GM23338 (cell line): ENCODE data around the gene GLUD1.

Source experiments
- CREB1 ChIP-seq: fragments of 250-450 bp; sonication (Bioruptor Pico); IDR thresholded peaks from 2 replicates; pipeline ENCODE4 v1.5.0; 2020; ENCODE audit warnings: low read depth, mild to moderate bottlenecking, moderate library complexity
- CTCF ChIP-seq, 2 experiments: fragments of 200-600 bp in 1 of 2; sonication (generic) in 1 of 2; conservative IDR thresholded peaks; 2 replicates each; pipeline versions ENCODE4 v1.5.1 to v1.6.1; 2016 to 2017; ENCODE audit warnings: antibody characterized with exemption in 2 of 2, low read depth in 2 of 2, mild to moderate bottlenecking in 2 of 2, moderate library complexity in 1 of 2
- EZH2 ChIP-seq: fragments of 200-600 bp; sonication (generic); IDR thresholded peaks from one replicate; pipeline ENCODE4 v1.8.0; 2017; ENCODE audit warnings: antibody characterized with exemption, mild to moderate bottlenecking, low read depth; ENCODE audit not compliant: unreplicated experiment
- EZH2phosphoT487 ChIP-seq: fragments of 200-600 bp; sonication (generic); IDR thresholded peaks from one replicate; pipeline ENCODE4 v1.8.1; 2018; ENCODE audit warnings: antibody characterized with exemption; ENCODE audit not compliant: unreplicated experiment
- JUNB ChIP-seq: IDR thresholded peaks from one replicate; pipeline ENCODE4 v1.6.1; 2016; ENCODE audit warnings: antibody characterized with exemption; ENCODE audit not compliant: unreplicated experiment
- NANOG ChIP-seq: IDR thresholded peaks from 2 replicates; pipeline ENCODE4 v1.6.1; 2016; ENCODE audit warnings: antibody characterized with exemption, borderline replicate concordance
- POLR2AphosphoS5 ChIP-seq: IDR thresholded peaks from 2 replicates; pipeline ENCODE4 v1.6.1; 2016; ENCODE audit warnings: antibody characterized with exemption, low read depth
- REST ChIP-seq: IDR thresholded peaks from one replicate; pipeline ENCODE4 v1.6.1; 2018; ENCODE audit warnings: antibody characterized with exemption; ENCODE audit not compliant: unreplicated experiment
- STAT1 ChIP-seq: IDR thresholded peaks from one replicate; pipeline ENCODE4 v1.6.1; 2016; ENCODE audit warnings: antibody characterized with exemption; ENCODE audit not compliant: unreplicated experiment
- ZNF114 ChIP-seq: fragments of 250-450 bp; sonication (Bioruptor Pico); IDR thresholded peaks from 2 replicates; pipeline ENCODE4 v1.5.0; 2020; ENCODE audit warnings: mild to moderate bottlenecking, moderate library complexity
- ZNF331 ChIP-seq: fragments of 250-450 bp; sonication (Bioruptor Pico); IDR thresholded peaks from 2 replicates; pipeline ENCODE4 v1.5.0; 2020; ENCODE audit warnings: low read depth, mild to moderate bottlenecking, moderate library complexity
- TF ChIP-seq, protein P1 (sequence below): IDR thresholded peaks from 2 replicates; pipeline ENCODE4 v1.6.1; 2016; ENCODE audit warnings: antibody characterized with exemption

- TF ChIP-seq CTCF (conservative IDR thresholded peaks at IDR 0.05; ENCODE audit: low read depth in 2 of 2) (no peak), POLR2AphosphoS5 (no peak), EZH2phosphoT487 (no peak), EZH2 (no peak), ZNF331 (CRISPR knock-in tag) (no peak), REST (no peak), NANOG (no peak), STAT1 (no peak), JUNB (no peak), ZNF114 (no peak), CREB1 (no peak)
- TF ChIP-seq, protein P1, sequence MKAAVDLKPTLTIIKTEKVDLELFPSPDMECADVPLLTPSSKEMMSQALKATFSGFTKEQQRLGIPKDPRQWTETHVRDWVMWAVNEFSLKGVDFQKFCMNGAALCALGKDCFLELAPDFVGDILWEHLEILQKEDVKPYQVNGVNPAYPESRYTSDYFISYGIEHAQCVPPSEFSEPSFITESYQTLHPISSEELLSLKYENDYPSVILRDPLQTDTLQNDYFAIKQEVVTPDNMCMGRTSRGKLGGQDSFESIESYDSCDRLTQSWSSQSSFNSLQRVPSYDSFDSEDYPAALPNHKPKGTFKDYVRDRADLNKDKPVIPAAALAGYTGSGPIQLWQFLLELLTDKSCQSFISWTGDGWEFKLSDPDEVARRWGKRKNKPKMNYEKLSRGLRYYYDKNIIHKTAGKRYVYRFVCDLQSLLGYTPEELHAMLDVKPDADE: no peak
Observed at GRCh38 chr10:87105446-87106124, 10.9 kb upstream of the GLUD1 start.
